Measurements from ENCODE around the gene RGS3. TPM values are rescaled to one million over a fixed set of nuclear protein-coding genes. Genes with fewer than 3 reads are reported as not detected.

The RGS3 gene
- total and polyA plus RNA-seq, 2 of the 13 experiments (the other 11 are each of a cell fraction or from before 2014, with no cell fraction given): 17.1 to 28.8 TPM

DNA sequence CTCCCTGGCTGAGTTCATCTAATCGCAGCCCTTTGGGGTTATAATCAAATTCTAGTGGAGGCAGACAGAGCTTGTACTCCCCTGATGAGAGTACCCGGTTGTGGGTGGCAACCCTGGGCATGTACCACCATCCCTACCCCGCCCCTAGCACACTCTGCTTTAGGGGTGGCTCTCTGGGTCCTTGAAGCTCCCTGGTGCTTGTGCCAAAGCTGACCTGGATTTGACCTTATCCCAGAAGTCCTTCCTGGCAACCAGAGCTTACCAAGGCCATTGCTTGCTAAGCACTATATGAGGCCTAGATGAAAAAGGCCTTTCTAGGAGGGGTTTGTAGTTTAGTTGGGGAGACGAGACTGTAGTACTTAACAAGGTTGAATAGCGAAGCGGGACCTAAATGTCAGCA lies 72.2 kb downstream of the RGS3 start:
- CTCF ChIA-PET (ENCODE audit: low intra/inter-chr PET ratio, low total read pairs): no interaction called here
- in situ Hi-C loops (cut with HindIII; ENCODE audit: extremely low pct_ligation_motif_present, low pct_unique_long_range_greater_than_20kb): no loop called here
- 96% methylated on average over 6 of the region's 6 CpGs for WGBS (ENCODE audit: low lambda C conversion rate)

More for the DNA sequence above, 72.2 kb downstream of the RGS3 start:
- TF ChIP-seq NR1H2 (CRISPR knock-in tag; IDR thresholded peaks at IDR 0.05; ENCODE audit: borderline replicate concordance, low read depth) (no peak), ZNF343 (CRISPR knock-in tag; IDR thresholded peaks at IDR 0.05) (no peak), ZNF772 (CRISPR knock-in tag; IDR thresholded peaks at IDR 0.05) (no peak), KMT2A (CRISPR knock-in tag; IDR thresholded peaks at IDR 0.05) (no peak), ZNF878 (CRISPR knock-in tag; IDR thresholded peaks at IDR 0.05) (no peak), ZKSCAN1 (IDR thresholded peaks at IDR 0.05; ENCODE audit: low read length) (no peak), ZNF83 (CRISPR knock-in tag; IDR thresholded peaks at IDR 0.05; ENCODE audit: borderline replicate concordance) (no peak)
- TF ChIP-seq, protein P1, sequence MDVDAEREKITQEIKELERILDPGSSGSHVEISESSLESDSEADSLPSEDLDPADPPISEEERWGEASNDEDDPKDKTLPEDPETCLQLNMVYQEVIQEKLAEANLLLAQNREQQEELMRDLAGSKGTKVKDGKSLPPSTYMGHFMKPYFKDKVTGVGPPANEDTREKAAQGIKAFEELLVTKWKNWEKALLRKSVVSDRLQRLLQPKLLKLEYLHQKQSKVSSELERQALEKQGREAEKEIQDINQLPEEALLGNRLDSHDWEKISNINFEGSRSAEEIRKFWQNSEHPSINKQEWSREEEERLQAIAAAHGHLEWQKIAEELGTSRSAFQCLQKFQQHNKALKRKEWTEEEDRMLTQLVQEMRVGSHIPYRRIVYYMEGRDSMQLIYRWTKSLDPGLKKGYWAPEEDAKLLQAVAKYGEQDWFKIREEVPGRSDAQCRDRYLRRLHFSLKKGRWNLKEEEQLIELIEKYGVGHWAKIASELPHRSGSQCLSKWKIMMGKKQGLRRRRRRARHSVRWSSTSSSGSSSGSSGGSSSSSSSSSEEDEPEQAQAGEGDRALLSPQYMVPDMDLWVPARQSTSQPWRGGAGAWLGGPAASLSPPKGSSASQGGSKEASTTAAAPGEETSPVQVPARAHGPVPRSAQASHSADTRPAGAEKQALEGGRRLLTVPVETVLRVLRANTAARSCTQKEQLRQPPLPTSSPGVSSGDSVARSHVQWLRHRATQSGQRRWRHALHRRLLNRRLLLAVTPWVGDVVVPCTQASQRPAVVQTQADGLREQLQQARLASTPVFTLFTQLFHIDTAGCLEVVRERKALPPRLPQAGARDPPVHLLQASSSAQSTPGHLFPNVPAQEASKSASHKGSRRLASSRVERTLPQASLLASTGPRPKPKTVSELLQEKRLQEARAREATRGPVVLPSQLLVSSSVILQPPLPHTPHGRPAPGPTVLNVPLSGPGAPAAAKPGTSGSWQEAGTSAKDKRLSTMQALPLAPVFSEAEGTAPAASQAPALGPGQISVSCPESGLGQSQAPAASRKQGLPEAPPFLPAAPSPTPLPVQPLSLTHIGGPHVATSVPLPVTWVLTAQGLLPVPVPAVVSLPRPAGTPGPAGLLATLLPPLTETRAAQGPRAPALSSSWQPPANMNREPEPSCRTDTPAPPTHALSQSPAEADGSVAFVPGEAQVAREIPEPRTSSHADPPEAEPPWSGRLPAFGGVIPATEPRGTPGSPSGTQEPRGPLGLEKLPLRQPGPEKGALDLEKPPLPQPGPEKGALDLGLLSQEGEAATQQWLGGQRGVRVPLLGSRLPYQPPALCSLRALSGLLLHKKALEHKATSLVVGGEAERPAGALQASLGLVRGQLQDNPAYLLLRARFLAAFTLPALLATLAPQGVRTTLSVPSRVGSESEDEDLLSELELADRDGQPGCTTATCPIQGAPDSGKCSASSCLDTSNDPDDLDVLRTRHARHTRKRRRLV (CRISPR knock-in tag; IDR thresholded peaks at IDR 0.05): no peak
- TF ChIP-seq, protein P2, sequence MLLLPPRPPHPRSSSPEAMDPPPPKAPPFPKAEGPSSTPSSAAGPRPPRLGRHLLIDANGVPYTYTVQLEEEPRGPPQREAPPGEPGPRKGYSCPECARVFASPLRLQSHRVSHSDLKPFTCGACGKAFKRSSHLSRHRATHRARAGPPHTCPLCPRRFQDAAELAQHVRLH (CRISPR knock-in tag; IDR thresholded peaks at IDR 0.05; ENCODE audit: borderline replicate concordance, low read depth): no peak
- TF ChIP-seq, protein P3, sequence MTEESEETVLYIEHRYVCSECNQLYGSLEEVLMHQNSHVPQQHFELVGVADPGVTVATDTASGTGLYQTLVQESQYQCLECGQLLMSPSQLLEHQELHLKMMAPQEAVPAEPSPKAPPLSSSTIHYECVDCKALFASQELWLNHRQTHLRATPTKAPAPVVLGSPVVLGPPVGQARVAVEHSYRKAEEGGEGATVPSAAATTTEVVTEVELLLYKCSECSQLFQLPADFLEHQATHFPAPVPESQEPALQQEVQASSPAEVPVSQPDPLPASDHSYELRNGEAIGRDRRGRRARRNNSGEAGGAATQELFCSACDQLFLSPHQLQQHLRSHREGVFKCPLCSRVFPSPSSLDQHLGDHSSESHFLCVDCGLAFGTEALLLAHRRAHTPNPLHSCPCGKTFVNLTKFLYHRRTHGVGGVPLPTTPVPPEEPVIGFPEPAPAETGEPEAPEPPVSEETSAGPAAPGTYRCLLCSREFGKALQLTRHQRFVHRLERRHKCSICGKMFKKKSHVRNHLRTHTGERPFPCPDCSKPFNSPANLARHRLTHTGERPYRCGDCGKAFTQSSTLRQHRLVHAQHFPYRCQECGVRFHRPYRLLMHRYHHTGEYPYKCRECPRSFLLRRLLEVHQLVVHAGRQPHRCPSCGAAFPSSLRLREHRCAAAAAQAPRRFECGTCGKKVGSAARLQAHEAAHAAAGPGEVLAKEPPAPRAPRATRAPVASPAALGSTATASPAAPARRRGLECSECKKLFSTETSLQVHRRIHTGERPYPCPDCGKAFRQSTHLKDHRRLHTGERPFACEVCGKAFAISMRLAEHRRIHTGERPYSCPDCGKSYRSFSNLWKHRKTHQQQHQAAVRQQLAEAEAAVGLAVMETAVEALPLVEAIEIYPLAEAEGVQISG (CRISPR knock-in tag; IDR thresholded peaks at IDR 0.05): no peak
- FAIRE-seq: no peak
- H3K27me3 ChIP-seq (ENCODE audit: control insufficient read depth in 1 of 2, insufficient read depth in 2 of 2, low read length in 2 of 2): no peaks in the 10 kb centered on the region
- H4K20me1 ChIP-seq (ENCODE audit: insufficient read depth, low read length): no peaks in the 10 kb centered on the region
- H3K27ac ChIP-seq (ENCODE audit: extremely low read length, insufficient read depth, low read length): no peak overlapping the region
- BruUV-seq (replicated peaks): no TSS peak
- H3K4me2 ChIP-seq (ENCODE audit: low read depth, low read length): no peak overlapping the region
- no peaks in the 10 kb centered on the region for H3K4me1 ChIP-seq (ENCODE audit: insufficient read depth, low read length)
- no peak overlapping the region for H2AFZ ChIP-seq (ENCODE audit: low read length)
- no peaks in the 10 kb centered on the region for H3K79me2 ChIP-seq (ENCODE audit: insufficient read depth, low read length)
- no peak for DNase-seq (ENCODE audit: low spot score)
- intact Hi-C loops (cut with micrococcal nuclease; ENCODE audit: unreplicated experiment): no loop called here
- no peak for ATAC-seq
- no peak overlapping the region for H3K9ac ChIP-seq (ENCODE audit: insufficient read depth, low read depth, low read length)
- POLR2A ChIA-PET: no interaction called here
- peaks cover 33 to 75% of the 10 kb centered on the region in 2 experiments for H3K36me3 ChIP-seq (replicated peaks in 1 of 2; ENCODE audit: control insufficient read depth in 1 of 2, insufficient read depth in 2 of 2, low read length in 2 of 2)
- H3K4me3 ChIP-seq (replicated peaks in 1 of 3; ENCODE audit: insufficient read depth in 1 of 3, low read depth in 2 of 3, low read length in 3 of 3): no peak overlapping the region
- no peaks in the 10 kb centered on the region for H3K9me3 ChIP-seq (ENCODE audit: low read length)
